Nephron progenitor cell (in vitro differentiated cells): ENCODE results near the gene CHMP5.

Experiments
- DNase-seq: peaks from one replicate; pipeline ENCODE4 v3.0.0; 2021
- H3K27ac Mint-ChIP-seq: 2 replicates; pipeline ENCODE4 v1.8.0; 2021; ENCODE audit warnings: mild to moderate bottlenecking, moderate library complexity, mixed read lengths
- H3K27me3 Mint-ChIP-seq: 2 replicates; pipeline ENCODE4 v1.8.0; 2021; ENCODE audit warnings: mild to moderate bottlenecking, low read depth, mixed read lengths; ENCODE audit not compliant: poor library complexity
- H3K36me3 Mint-ChIP-seq: 2 replicates; pipeline ENCODE4 v1.8.0; 2021; ENCODE audit warnings: low read depth, mixed read lengths
- H3K4me1 Mint-ChIP-seq: 2 replicates; pipeline ENCODE4 v1.8.0; 2021; ENCODE audit warnings: mixed read lengths
- H3K4me3 Mint-ChIP-seq: 2 replicates; pipeline ENCODE4 v1.8.0; 2021; ENCODE audit warnings: mild to moderate bottlenecking, moderate library complexity, mixed read lengths
- H3K9me3 Mint-ChIP-seq: 2 replicates; pipeline ENCODE4 v1.8.0; 2021; ENCODE audit warnings: mild to moderate bottlenecking, moderate library complexity, mixed read lengths
- CTCF ChIP-seq: fragments of 200-600 bp; sonication (generic); IDR thresholded peaks from 2 replicates; pipeline ENCODE4 v1.5.0; 2021; ENCODE audit warnings: antibody characterized with exemption

The CHMP5 gene

DNA sequence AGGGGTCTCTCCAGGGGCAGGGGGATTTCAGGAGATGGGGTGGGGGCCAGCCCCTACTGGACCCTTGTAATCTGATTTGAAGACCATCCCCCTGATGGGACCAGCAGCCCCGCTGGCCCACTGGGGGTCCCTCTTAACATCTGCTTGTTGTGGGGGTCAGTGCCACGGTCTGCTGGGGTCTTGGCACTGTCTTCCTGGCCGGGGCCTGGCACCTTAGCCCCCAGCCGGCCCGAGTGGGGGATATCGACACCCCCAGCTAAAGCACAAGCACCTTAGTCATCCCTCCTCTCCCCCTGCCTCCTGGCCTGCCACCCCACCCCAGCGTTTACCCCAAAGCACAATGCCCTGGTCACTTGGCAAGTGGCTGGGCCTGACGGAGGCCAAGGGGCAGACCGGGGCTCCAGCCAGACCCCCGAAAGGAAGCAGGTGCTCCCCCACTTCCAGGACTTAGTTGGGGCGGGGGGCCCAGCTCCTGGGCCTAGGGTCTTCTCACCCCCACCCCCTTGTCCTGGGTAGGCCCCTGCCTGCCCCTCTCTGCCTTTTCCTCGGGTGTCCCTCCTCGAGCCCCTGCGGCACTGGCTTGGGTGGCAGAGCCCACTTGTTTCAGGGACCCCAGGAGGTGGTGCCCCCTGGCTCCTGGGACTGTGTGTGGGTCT lies 24.1 kb downstream of the CHMP5 start:
- Mint-ChIP-seq H3K36me3 (peaks cover 8% of the 10 kb centered on the region), H3K9me3 (no peaks in the 10 kb centered on the region), H3K4me3 (no peak overlapping the region), H3K4me1 (peaks cover 30% of the 10 kb centered on the region), H3K27me3 (no peaks in the 10 kb centered on the region), H3K27ac (no peak overlapping the region)
- TF ChIP-seq CTCF: no peak
- peak; percentile 7 for DNase-seq

DNA sequence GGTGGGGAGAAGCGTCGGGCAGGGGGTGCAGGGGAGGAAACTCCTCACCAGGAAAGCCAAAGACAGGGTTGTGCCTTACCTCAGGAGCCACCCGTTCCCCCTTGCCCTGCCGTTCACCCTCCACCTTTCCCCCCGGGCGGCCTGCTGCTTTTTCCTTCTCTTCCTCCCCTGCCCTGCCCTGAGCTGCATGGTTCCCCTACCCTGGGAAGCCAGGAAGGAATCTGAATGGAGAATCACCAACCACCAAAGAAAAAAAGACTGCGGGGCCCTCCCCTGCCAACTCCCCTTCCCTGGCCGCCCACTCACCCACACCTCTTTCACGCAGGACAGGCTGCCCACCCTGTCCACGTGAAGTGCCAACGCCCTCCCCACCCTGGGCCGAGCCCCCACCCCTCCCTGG lies 24.6 kb downstream of the CHMP5 start:
- H3K27ac Mint-ChIP-seq: peak overlapping the region; percentile 99
- H3K9me3 Mint-ChIP-seq: no peaks in the 10 kb centered on the region
- peak overlapping the region; percentile 97 for H3K4me3 Mint-ChIP-seq
- peaks cover 11% of the 10 kb centered on the region for H3K36me3 Mint-ChIP-seq
- peaks cover 31% of the 10 kb centered on the region for H3K4me1 Mint-ChIP-seq
- H3K27me3 Mint-ChIP-seq: no peaks in the 10 kb centered on the region
- TF ChIP-seq CTCF: no peak
- DNase-seq: peak; percentile 13

DNA sequence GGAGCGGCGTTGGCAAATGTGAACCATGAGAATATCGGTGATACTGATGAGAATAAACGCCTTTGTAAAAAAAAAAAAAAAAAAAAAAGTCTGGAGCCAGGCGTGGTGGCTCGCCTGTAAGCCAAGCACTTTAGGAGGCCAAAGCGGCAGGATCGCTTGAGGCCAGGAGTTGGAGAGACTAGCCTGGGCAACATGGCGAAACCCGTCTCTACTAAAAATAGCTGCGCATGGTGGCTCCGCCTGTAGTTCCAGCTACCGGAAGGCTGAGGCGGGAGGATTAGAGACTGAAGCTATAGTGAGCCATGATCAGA lies 25.0 kb downstream of the CHMP5 start:
- no peaks in the 10 kb centered on the region for H3K9me3 Mint-ChIP-seq
- peak overlapping the region; percentile 99 for H3K27ac Mint-ChIP-seq
- TF ChIP-seq CTCF: no peak
- DNase-seq: no peak
- peaks cover 35% of the 10 kb centered on the region for H3K4me1 Mint-ChIP-seq
- peak overlapping the region; percentile 97 for H3K4me3 Mint-ChIP-seq
- H3K36me3 Mint-ChIP-seq: peaks cover 15% of the 10 kb centered on the region
- H3K27me3 Mint-ChIP-seq: no peaks in the 10 kb centered on the region

- peak within 1 kb of the TSS; percentile 99 for H3K27ac Mint-ChIP-seq
- DNase-seq: peak; percentile 94
- H3K4me3 Mint-ChIP-seq: peak within 1 kb of the TSS; percentile 97
- no peaks in the 10 kb centered on the region for H3K9me3 Mint-ChIP-seq
- peaks cover 18% of the 10 kb centered on the region for H3K36me3 Mint-ChIP-seq
- TF ChIP-seq CTCF: no peak
- H3K4me1 Mint-ChIP-seq: peaks cover 35% of the 10 kb centered on the region
- H3K27me3 Mint-ChIP-seq: no peaks in the 10 kb centered on the region
Measured at GRCh38 chr9:33290247-33291030, 25.6 kb downstream of the CHMP5 start, which contains the start of gene NFX1. NFX1 (plus strand) TSS chr9:33290516; CDS start chr9:33290573, 57 bp downstream.

DNA sequence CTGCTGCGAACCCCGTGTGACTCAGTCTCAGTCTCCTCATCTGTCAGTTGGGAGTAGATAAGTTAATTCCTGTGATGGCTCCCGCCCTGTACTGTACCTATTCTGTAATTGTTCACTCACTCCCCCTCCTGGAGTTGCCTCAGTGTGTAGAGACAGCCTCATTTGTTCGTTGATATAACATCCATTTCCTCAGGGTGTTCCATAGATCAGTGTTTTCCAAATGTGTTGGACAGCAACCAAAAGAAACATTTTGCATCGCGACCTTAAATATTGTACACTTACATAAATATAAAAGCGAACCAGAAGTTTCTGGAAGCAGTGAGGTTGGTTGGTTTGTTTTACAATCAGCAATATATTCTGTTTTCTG lies 26.2 kb downstream of the CHMP5 start:
- Mint-ChIP-seq H3K9me3 (no peaks in the 10 kb centered on the region), H3K4me3 (peak overlapping the region; percentile 97), H3K27me3 (no peaks in the 10 kb centered on the region), H3K27ac (peak overlapping the region; percentile 99), H3K36me3 (peaks cover 23% of the 10 kb centered on the region), H3K4me1 (peaks cover 35% of the 10 kb centered on the region)
- DNase-seq: no peak
- no peak for TF ChIP-seq CTCF

- Mint-ChIP-seq H3K4me3 (peak overlapping the region; percentile 97), H3K36me3 (peaks cover 30% of the 10 kb centered on the region), H3K27ac (peak overlapping the region; percentile 49), H3K27me3 (no peaks in the 10 kb centered on the region), H3K4me1 (peaks cover 37% of the 10 kb centered on the region), H3K9me3 (no peaks in the 10 kb centered on the region)
- TF ChIP-seq CTCF: no peak
- no peak for DNase-seq
Measured at GRCh38 chr9:33291901-33292300, 27.1 kb downstream of the CHMP5 start.
